Kidney (tissue), 14 donors: Measurements from ENCODE around the gene NOM1. TPM values are rescaled to one million over a fixed set of nuclear protein-coding genes. Genes with fewer than 3 reads are reported as not detected.

ENCODE experiments used
- DNase-seq, 5 donors: peaks; one replicate each; pipeline ENCODE4 v3.0.0-alpha.2; 2013 to 2020
- FAIRE-seq: peaks from 2 replicates; lab custom pipeline; 2012; peaks lifted over from hg19 to GRCh38; lab: Jason Lieb, UNC
- H3K27ac ChIP-seq, 2 donors: one replicate each; pipeline ENCODE4 v1.7.0; 2013; ENCODE audit warnings: low read depth in 2 of 2, low read length in 2 of 2, inconsistent platforms in 1 of 2
- H3K27me3 ChIP-seq: one replicate; pipeline ENCODE4 v1.7.1; 2013; ENCODE audit warnings: low read length, inconsistent platforms; ENCODE audit not compliant: control insufficient read depth, insufficient read depth
- H3K36me3 ChIP-seq, 3 donors: one replicate each; pipeline versions ENCODE4 v1.7.0 to v1.7.1; 2013; ENCODE audit warnings: low read length in 3 of 3, control low read depth in 1 of 3, inconsistent platforms in 1 of 3; ENCODE audit not compliant: insufficient read depth in 3 of 3, control insufficient read depth in 2 of 3
- H3K4me1 ChIP-seq, 3 donors: one replicate each; pipeline versions ENCODE4 v1.7.0 to v1.7.1; 2013; ENCODE audit warnings: low read length in 3 of 3, inconsistent platforms in 1 of 3, low read depth in 1 of 3; ENCODE audit not compliant: control insufficient read depth in 2 of 3, insufficient read depth in 2 of 3
- H3K4me3 ChIP-seq, 3 donors: one replicate each; pipeline versions ENCODE4 v1.7.0 to v1.8.1; 2013; ENCODE audit warnings: low read length in 3 of 3, control low read depth in 1 of 3, inconsistent platforms in 1 of 3
- H3K9ac ChIP-seq, 3 donors: one replicate each; pipeline versions ENCODE4 v1.7.0 to v1.7.1; 2013; ENCODE audit warnings: low read length in 3 of 3, control low read depth in 1 of 3, inconsistent platforms in 1 of 3
- H3K9me3 ChIP-seq, 3 donors: one replicate each; pipeline versions ENCODE4 v1.7.0 to v1.7.1; 2013; ENCODE audit warnings: low read length in 3 of 3, control low read depth in 1 of 3, inconsistent platforms in 1 of 3; ENCODE audit not compliant: control insufficient read depth in 2 of 3, insufficient read depth in 1 of 3
- CTCF ChIP-seq: IDR thresholded peaks from 3 replicates; pipeline ENCODE4 v1.5.1; 2012; ENCODE audit warnings: mild to moderate bottlenecking, moderate library complexity, borderline replicate concordance; ENCODE audit not compliant: insufficient read depth; ENCODE audit errors: extremely low read depth
- intact Hi-C: fragments of 100-400 bp; cut with DNase I; formaldehyde crosslinking; loops from one replicate; pipeline ENCODE4 v1.11.1; 2022
- polyA plus RNA-seq: library from polyadenylated mRNA; stranded (reverse); fragments of 350-450 nt; fragmentation: Illumina TruSeq; extraction: RNeasy Lipid Tissue Mini Kit (QIAGEN cat#74804); gene quantifications from one replicate; pipeline ENCODE4 v1.2.3, GENCODE V29; 2014; ENCODE audit warnings: low read depth, low replicate concordance; ENCODE audit not compliant: insufficient read depth
- total RNA-seq: library from RNA; stranded (reverse); fragmentation: NEBNext Ultra II Directional; extraction: Animal tissue kit (Norgen Biotek cat#: 25700); gene quantifications from one replicate; pipeline ENCODE4 v1.2.1, GENCODE V29; 2021
- donor health status: control.
- donor health status: control.
- donor health status: control.
- donor health status: control.
- donor health status: control.
- donor health status: DM: yes; HTN: yes; CAD: no.
- donor health status: Normal renal cell carcinoma (clear cell type).

Gene NOM1
- total and polyA plus RNA-seq, 2 donors from 2014 or later: 5.8 to 17.6 TPM

- intact Hi-C loops: no loop called here
- H3K4me3 ChIP-seq: no peak overlapping the region
These were observed 56.1 kb downstream of the NOM1 start for GRCh38 chr7:157005456-157006204.

DNA sequence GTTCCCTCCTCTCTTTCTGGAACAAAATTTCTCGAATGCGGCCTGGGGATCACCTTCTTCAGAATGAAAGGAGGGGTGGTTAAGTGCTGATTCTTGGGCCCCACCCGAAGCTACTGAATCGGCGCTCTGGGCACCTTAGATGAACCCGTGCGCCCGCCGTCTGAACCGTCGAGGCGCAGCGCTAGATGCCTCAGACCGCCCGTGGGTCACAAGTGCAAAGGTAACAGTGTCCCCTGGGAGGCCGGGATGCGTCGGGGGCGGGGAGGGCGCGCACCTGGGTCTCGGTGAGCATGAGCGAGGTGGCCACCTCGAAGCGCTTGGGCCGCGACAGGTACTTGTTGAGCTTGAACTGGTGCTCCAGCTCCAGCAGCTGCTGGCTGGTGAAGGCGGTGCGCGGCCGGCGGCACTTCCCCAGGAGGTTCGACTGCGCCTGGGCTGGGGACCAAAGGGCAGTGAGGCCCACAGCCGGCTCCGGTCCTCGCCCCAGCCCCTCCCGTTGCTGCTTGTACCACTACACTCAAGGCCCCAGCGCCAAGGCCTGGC lies 56.8 kb downstream of the NOM1 start:
- peak in 1 of 5 donors; percentile 10 for DNase-seq
- no peak for FAIRE-seq
- peaks cover 0 to 5% (median 0%) of the 10 kb centered on the region in 3 donors for H3K4me1 ChIP-seq
- H3K4me3 ChIP-seq: no peak overlapping the region
- no peak overlapping the region for H3K27ac ChIP-seq
- no peaks in the 10 kb centered on the region for H3K36me3 ChIP-seq
- intact Hi-C loops: no loop called here
- no peak for TF ChIP-seq CTCF
- peaks cover 54% of the 10 kb centered on the region for H3K27me3 ChIP-seq
- H3K9me3 ChIP-seq: no peaks in the 10 kb centered on the region
- H3K9ac ChIP-seq: no peak overlapping the region

More at GRCh38 chr7:157005456-157006204, 56.1 kb downstream of the NOM1 start:
- no peak for TF ChIP-seq CTCF
- Histone ChIP-seq H3K27ac (no peak overlapping the region), H3K4me1 (peaks cover 0 to 5% (median 0%) of the 10 kb centered on the region in 3 donors), H3K36me3 (no peaks in the 10 kb centered on the region), H3K9ac (no peak overlapping the region), H3K9me3 (no peaks in the 10 kb centered on the region), H3K27me3 (peaks cover 56% of the 10 kb centered on the region)
- FAIRE-seq (no peak), DNase-seq (peak in 1 of 5 donors; percentile 8)

DNA sequence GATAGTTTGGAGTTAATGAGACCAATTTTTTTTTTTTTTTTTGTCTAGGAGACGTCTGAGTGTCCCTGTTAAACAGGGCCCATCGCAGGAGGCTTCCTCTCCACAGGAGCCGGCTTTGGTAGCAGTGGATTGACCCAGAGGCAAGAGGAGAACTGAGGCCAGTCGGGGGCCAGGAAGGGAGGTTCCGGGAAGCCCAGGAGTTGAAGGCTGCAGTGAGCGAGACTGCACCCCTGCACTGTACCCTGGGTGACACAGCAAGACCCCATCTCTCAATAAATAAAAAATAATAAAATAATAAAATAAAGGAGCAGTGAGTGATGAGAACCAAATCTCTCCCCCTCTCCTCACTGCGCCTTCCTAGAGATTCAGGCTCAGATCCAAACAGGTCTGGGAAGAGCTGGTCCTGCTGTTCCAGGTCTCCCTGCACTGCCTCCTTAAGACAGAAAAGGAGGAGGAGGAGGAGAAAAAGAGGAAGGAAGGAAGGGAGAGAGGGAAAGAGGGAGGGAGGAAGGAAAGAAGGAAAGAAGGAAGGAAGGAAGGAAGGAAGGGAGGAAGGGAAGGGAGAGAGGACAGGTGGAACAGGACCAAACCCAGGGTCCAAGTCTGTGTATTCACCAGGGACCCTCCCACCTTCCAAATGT lies 57.4 kb downstream of the NOM1 start:
- DNase-seq (peak in 1 of 5 donors; percentile 3), FAIRE-seq (no peak)
- H3K4me3 ChIP-seq: no peak overlapping the region
- peaks cover 0 to 5% (median 0%) of the 10 kb centered on the region in 3 donors for H3K4me1 ChIP-seq
- H3K36me3 ChIP-seq: no peaks in the 10 kb centered on the region
- H3K27me3 ChIP-seq: peaks cover 55% of the 10 kb centered on the region
- no peak for TF ChIP-seq CTCF
- H3K27ac ChIP-seq: no peak overlapping the region
- no peak overlapping the region for H3K9ac ChIP-seq
- H3K9me3 ChIP-seq: no peaks in the 10 kb centered on the region
- intact Hi-C loops: no loop called here
